IMR-90 (cell line): ENCODE data around the gene SLTM. TPM values are rescaled to one million over a fixed set of nuclear protein-coding genes. Genes with fewer than 3 reads are reported as not detected.

Source experiments
- ATAC-seq: fragments of 200-7000 bp; cut with Tn5 transposase; 2 replicates; pipeline ENCODE4 v1.9.1; 2020; ENCODE audit warnings: low read depth, mild to moderate bottlenecking, moderate library complexity
- BruUV-seq: library from RNA; stranded (reverse); fragments of 400-500 nt; replicated peaks from 2 replicates; lab custom pipeline; 2021; lab: Mats Ljungman, UMichigan
- CTCF ChIA-PET: fragments of 300-600 bp; formaldehyde crosslinking; extraction: SDS; loops from one replicate; lab custom pipeline; 2021; ENCODE audit warnings: antibody characterized with exemption; lab: Yijun Ruan, JAX
- POLR2A ChIA-PET: fragments of 300-600 bp; sonication (Branson Sonifier 250); formaldehyde crosslinking; loops from one replicate; lab custom pipeline; 2022; ENCODE audit warnings: antibody characterized with exemption; ENCODE audit not compliant: unreplicated experiment; lab: Charles Lee
- DNase-seq: peaks from one replicate; pipeline ENCODE4 v3.0.0; 2013
- H2AFZ ChIP-seq: replicated peaks from 2 replicates; pipeline ENCODE3; 2013; ENCODE audit warnings: low read length, mild to moderate bottlenecking; ENCODE audit not compliant: poor library complexity
- H2AK5ac ChIP-seq: 2 replicates; pipeline ENCODE4 v1.6.1; 2013; ENCODE audit warnings: low read depth, low read length, inconsistent platforms
- H2AK9ac ChIP-seq: replicated peaks from 2 replicates; pipeline ENCODE3; 2013; ENCODE audit warnings: mild to moderate bottlenecking, low read depth, low read length, moderate library complexity; ENCODE audit not compliant: poor library complexity
- H2BK120ac ChIP-seq: 2 replicates; pipeline ENCODE4 v1.6.1; 2013; ENCODE audit warnings: low read depth, low read length, inconsistent platforms
- H2BK15ac ChIP-seq: 3 replicates; pipeline ENCODE4 v1.6.1; 2013; ENCODE audit warnings: low read depth, low read length, inconsistent platforms
- H2BK20ac ChIP-seq: 2 replicates; pipeline ENCODE4 v1.6.1; 2013; ENCODE audit warnings: low read depth, mild to moderate bottlenecking, inconsistent platforms, low read length, moderate library complexity
- H2BK5ac ChIP-seq: 2 replicates; pipeline ENCODE4 v1.6.1; 2013; ENCODE audit warnings: mild to moderate bottlenecking, low read depth, low read length, inconsistent platforms; ENCODE audit not compliant: poor library complexity, severe bottlenecking
- H3K14ac ChIP-seq: replicated peaks from 2 replicates; pipeline ENCODE4 v1.6.1; 2013; ENCODE audit warnings: low read depth, low read length, inconsistent platforms
- H3K18ac ChIP-seq: 2 replicates; pipeline ENCODE4 v1.6.1; 2013; ENCODE audit warnings: low read depth, low read length, control low read depth
- H3K23ac ChIP-seq: 2 replicates; pipeline ENCODE4 v1.6.1; 2013; ENCODE audit warnings: low read depth, low read length, inconsistent platforms
- H3K27ac ChIP-seq: 2 replicates; pipeline ENCODE4 v1.5.1; 2013; ENCODE audit warnings: mild to moderate bottlenecking, control low read depth, low read length; ENCODE audit not compliant: insufficient read depth
- H3K27me3 ChIP-seq: 2 replicates; pipeline ENCODE4 v1.6.1; 2013; ENCODE audit warnings: low read length; ENCODE audit not compliant: control insufficient read depth, insufficient read depth
- H3K36me3 ChIP-seq: 2 replicates; pipeline ENCODE4 v1.6.1; 2013; ENCODE audit warnings: low read length, mixed read lengths; ENCODE audit not compliant: control insufficient read depth, insufficient read depth
- H3K4ac ChIP-seq: 2 replicates; pipeline ENCODE4 v1.6.1; 2013; ENCODE audit warnings: low read depth, low read length, inconsistent platforms
- H3K4me1 ChIP-seq: 2 replicates; pipeline ENCODE4 v1.6.1; 2013; ENCODE audit warnings: low read length, mixed read lengths; ENCODE audit not compliant: control insufficient read depth, insufficient read depth
- H3K4me2 ChIP-seq: 2 replicates; pipeline ENCODE4 v1.6.1; 2013; ENCODE audit warnings: low read depth, mild to moderate bottlenecking, control low read depth, low read length, moderate library complexity
- H3K4me3 ChIP-seq: 2 replicates; pipeline ENCODE4 v1.5.1; 2013; ENCODE audit warnings: low read depth, mild to moderate bottlenecking, control low read depth, low read length, moderate library complexity; ENCODE audit not compliant: insufficient read depth
- H3K56ac ChIP-seq: 2 replicates; pipeline ENCODE4 v1.6.1; 2013; ENCODE audit warnings: low read length, inconsistent platforms; ENCODE audit not compliant: insufficient read depth; ENCODE audit errors: extremely low read depth
- H3K79me1 ChIP-seq, 2 experiments: 2 replicates each; pipeline ENCODE4 v1.6.1; 2013; ENCODE audit warnings: low read length in 2 of 2, inconsistent platforms in 1 of 2, low read depth in 1 of 2
- H3K9ac ChIP-seq: 2 replicates; pipeline ENCODE4 v1.6.1; 2013; ENCODE audit warnings: low read depth, low read length, control low read depth
- H3K9me1 ChIP-seq: 2 replicates; pipeline ENCODE4 v1.6.1; 2013; ENCODE audit warnings: low read length, inconsistent platforms; ENCODE audit not compliant: insufficient read depth
- H3K9me3 ChIP-seq: 2 replicates; pipeline ENCODE4 v1.6.1; 2013; ENCODE audit warnings: low read length; ENCODE audit not compliant: control insufficient read depth, insufficient read depth
- H4K20me1 ChIP-seq: 2 replicates; pipeline ENCODE4 v1.6.1; 2013; ENCODE audit warnings: low read length, inconsistent platforms; ENCODE audit not compliant: insufficient read depth
- H4K5ac ChIP-seq: 2 replicates; pipeline ENCODE4 v1.6.1; 2013; ENCODE audit warnings: mild to moderate bottlenecking, low read depth, low read length, control low read depth
- H4K8ac ChIP-seq, 2 experiments: 2 replicates each; pipeline ENCODE4 v1.6.1; 2013; ENCODE audit warnings: low read depth in 2 of 2, low read length in 2 of 2, control low read depth in 1 of 2, inconsistent platforms in 1 of 2
- H4K91ac ChIP-seq: 2 replicates; pipeline ENCODE4 v1.6.1; 2013; ENCODE audit warnings: low read depth, low read length, inconsistent platforms; ENCODE audit not compliant: insufficient read depth
- BHLHE40 ChIP-seq: fragments of 150-350 bp; IDR thresholded peaks from 2 replicates; pipeline ENCODE4 v1.6.1; 2016; ENCODE audit warnings: mild to moderate bottlenecking, low read depth, low read length
- CEBPB ChIP-seq: IDR thresholded peaks from 2 replicates; pipeline ENCODE4 v1.6.1; 2012; ENCODE audit warnings: low read depth, low read length, improper control_type of control experiment
- CHD1 ChIP-seq: IDR thresholded peaks from 2 replicates; pipeline ENCODE4 v1.6.1; 2012; ENCODE audit warnings: low read depth, low read length, improper control_type of control experiment
- FOS ChIP-seq: fragments of 150-350 bp; IDR thresholded peaks from 2 replicates; pipeline ENCODE4 v1.6.1; 2016; ENCODE audit warnings: low read depth, low read length
- MAFK ChIP-seq: IDR thresholded peaks from 2 replicates; pipeline ENCODE4 v1.6.1; 2012; ENCODE audit warnings: low read depth, low read length, improper control_type of control experiment
- MAZ ChIP-seq: IDR thresholded peaks from 2 replicates; pipeline ENCODE4 v1.6.1; 2012; ENCODE audit warnings: low read depth, mild to moderate bottlenecking, low read length, improper control_type of control experiment, moderate library complexity, borderline replicate concordance
- MXI1 ChIP-seq: IDR thresholded peaks from 2 replicates; pipeline ENCODE4 v1.6.1; 2012; ENCODE audit warnings: low read depth, mild to moderate bottlenecking, low read length, moderate library complexity, borderline replicate concordance
- NFE2L2 ChIP-seq: fragments of 150-350 bp; IDR thresholded peaks from 2 replicates; pipeline ENCODE4 v1.6.1; 2016; ENCODE audit warnings: low read depth, mild to moderate bottlenecking, low read length
- POLR2A ChIP-seq: IDR thresholded peaks from 2 replicates; pipeline ENCODE4 v1.6.1; 2012; ENCODE audit warnings: mild to moderate bottlenecking, low read depth, low read length
- RAD21 ChIP-seq: IDR thresholded peaks from 2 replicates; pipeline ENCODE4 v1.6.1; 2012; ENCODE audit warnings: low read length, improper control_type of control experiment
- RCOR1 ChIP-seq: IDR thresholded peaks from 2 replicates; pipeline ENCODE4 v1.6.1; 2012; ENCODE audit warnings: mild to moderate bottlenecking, low read length, improper control_type of control experiment; ENCODE audit not compliant: insufficient replicate concordance
- RFX5 ChIP-seq: IDR thresholded peaks from 2 replicates; pipeline ENCODE4 v1.8.0; 2012; ENCODE audit warnings: low read depth, mild to moderate bottlenecking, low read length, moderate library complexity
- SMC3 ChIP-seq: fragments of 150-350 bp; IDR thresholded peaks from 2 replicates; pipeline ENCODE4 v1.6.1; 2016; ENCODE audit warnings: low read depth, mild to moderate bottlenecking, antibody characterized with exemption, low read length, moderate library complexity
- WGBS, 2 experiments: methylation state at CpG; one replicate each; pipeline versions ENCODE4 v1.1.5 to v1.1.7; 2013; ENCODE audit warnings: missing lambda C conversion rate in 2 of 2; ENCODE audit not compliant: insufficient read length in 1 of 2; ENCODE audit errors: extremely low coverage in 2 of 2; 5-methylcytosine and 5-hydroxymethylcytosine counted together
- dilution Hi-C: fragments of 300-500 bp; cut with HindIII; formaldehyde crosslinking; loops from one replicate; pipeline ENCODE4 v1.14.3; 2018; ENCODE audit warnings: low sequenced_read_pairs; ENCODE audit not compliant: unreplicated experiment
- in situ Hi-C: fragments of 300-500 bp; cut with MboI; formaldehyde crosslinking; loops from 3 replicates; pipeline ENCODE4 v1.14.3; 2019; ENCODE audit warnings: low sequenced_read_pairs, inconsistent platforms, mixed read lengths
- intact Hi-C: fragments of 100-400 bp; cut with micrococcal nuclease; formaldehyde crosslinking; loops from 2 replicates; pipeline ENCODE4 v1.10.0; 2022
- polyA plus RNA-seq, 3 experiments: library from polyadenylated mRNA; depleted of rRNA; stranded (reverse); fragments of >200 nt; gene quantifications; 2 replicates each; pipeline ENCODE4 v1.2.3, GENCODE V29; 2012; ENCODE audit warnings: low replicate concordance in 1 of 3
- total RNA-seq: library from RNA; depleted of rRNA; stranded (reverse); fragments of >200 nt; gene quantifications from 2 replicates; pipeline ENCODE4 v1.2.3, GENCODE V29; 2012
- TF ChIP-seq, protein P1 (sequence below): conservative IDR thresholded peaks from 2 replicates; pipeline ENCODE4 v1.5.1; 2012; ENCODE audit warnings: mild to moderate bottlenecking, low read depth, low read length, improper control_type of control experiment
- TF ChIP-seq, protein P2 (sequence below): fragments of 150-350 bp; IDR thresholded peaks from 2 replicates; pipeline ENCODE4 v1.6.1; 2016; ENCODE audit warnings: low read depth, mild to moderate bottlenecking, low read length, moderate library complexity, borderline replicate concordance
- TF ChIP-seq, protein P3 (sequence below): fragments of 150-350 bp; IDR thresholded peaks from 2 replicates; pipeline ENCODE4 v1.6.1; 2017; ENCODE audit warnings: mild to moderate bottlenecking, antibody characterized with exemption, low read length, low read depth

SLTM gene
- total and polyA plus RNA-seq, 2 of the 4 experiments (the other 2 are of a cell fraction), result 36.0 to 57.6 TPM

DNA sequence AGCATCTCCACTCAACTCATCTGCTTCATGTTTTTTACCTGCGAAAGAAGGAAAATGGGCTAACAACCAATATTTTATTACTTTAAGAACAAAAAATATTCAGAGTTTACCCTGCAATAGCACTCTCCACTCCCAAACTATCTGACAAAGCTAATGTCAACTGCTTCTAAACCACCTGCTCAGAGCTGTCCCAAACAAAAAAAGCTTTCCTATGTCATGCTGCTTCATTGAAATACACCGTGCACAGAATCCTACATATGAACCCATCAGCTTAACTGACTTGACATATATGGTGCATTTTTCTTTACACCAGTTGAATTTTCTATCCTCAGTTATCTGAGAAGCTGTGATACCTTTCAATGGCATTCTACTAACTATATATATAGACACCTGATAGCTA, 16.5 kb downstream of the SLTM start:
- peaks cover 4% of the 10 kb centered on the region; the same call in 1 of the 2 replicates for H3K4me1 ChIP-seq
- no peak overlapping the region for H3K14ac ChIP-seq
- no TSS peak for BruUV-seq
- no peaks in the 10 kb centered on the region for H3K9me3 ChIP-seq
- H3K4me2 ChIP-seq, result no peak overlapping the region
- H2BK15ac ChIP-seq, result no peak overlapping the region
- WGBS, 2 experiments, result 100% methylated on average over 1 of the region's 2 CpGs; no CpG with 5 or more reads in 1 of the 2 experiments
- H2AFZ ChIP-seq, result no peak overlapping the region
- H2BK20ac ChIP-seq, result no peak overlapping the region
- peaks cover 38 to 56% of the 10 kb centered on the region in 2 experiments for H3K79me1 ChIP-seq
- no peak overlapping the region for H4K8ac ChIP-seq
- H4K5ac ChIP-seq, result no peak overlapping the region
- H2AK9ac ChIP-seq, result no peak overlapping the region
- no peak overlapping the region for H3K23ac ChIP-seq
- no peak overlapping the region for H3K9ac ChIP-seq
- H3K27ac ChIP-seq, result no peak overlapping the region
- in situ Hi-C loops, result no loop called here
- no peak overlapping the region for H4K91ac ChIP-seq
- H3K18ac ChIP-seq, result no peak overlapping the region
- no peak overlapping the region for H3K4me3 ChIP-seq
- peaks cover 5% of the 10 kb centered on the region for H3K36me3 ChIP-seq
- ATAC-seq (no peak), DNase-seq (no peak)
- no peak overlapping the region for H3K4ac ChIP-seq
- intact Hi-C loops, result no loop called here
- dilution Hi-C loops, result no loop called here
- no peak overlapping the region for H2AK5ac ChIP-seq
- no peaks in the 10 kb centered on the region for H3K27me3 ChIP-seq
- POLR2A ChIA-PET, result no interaction called here
- H2BK120ac ChIP-seq, result no peak overlapping the region
- peaks cover 5% of the 10 kb centered on the region for H3K9me1 ChIP-seq
- H2BK5ac ChIP-seq, result no peak overlapping the region
- CTCF ChIA-PET, result no interaction called here
- peaks cover 15% of the 10 kb centered on the region for H4K20me1 ChIP-seq
- H3K56ac ChIP-seq, result no peak overlapping the region
- TF ChIP-seq, protein P1, sequence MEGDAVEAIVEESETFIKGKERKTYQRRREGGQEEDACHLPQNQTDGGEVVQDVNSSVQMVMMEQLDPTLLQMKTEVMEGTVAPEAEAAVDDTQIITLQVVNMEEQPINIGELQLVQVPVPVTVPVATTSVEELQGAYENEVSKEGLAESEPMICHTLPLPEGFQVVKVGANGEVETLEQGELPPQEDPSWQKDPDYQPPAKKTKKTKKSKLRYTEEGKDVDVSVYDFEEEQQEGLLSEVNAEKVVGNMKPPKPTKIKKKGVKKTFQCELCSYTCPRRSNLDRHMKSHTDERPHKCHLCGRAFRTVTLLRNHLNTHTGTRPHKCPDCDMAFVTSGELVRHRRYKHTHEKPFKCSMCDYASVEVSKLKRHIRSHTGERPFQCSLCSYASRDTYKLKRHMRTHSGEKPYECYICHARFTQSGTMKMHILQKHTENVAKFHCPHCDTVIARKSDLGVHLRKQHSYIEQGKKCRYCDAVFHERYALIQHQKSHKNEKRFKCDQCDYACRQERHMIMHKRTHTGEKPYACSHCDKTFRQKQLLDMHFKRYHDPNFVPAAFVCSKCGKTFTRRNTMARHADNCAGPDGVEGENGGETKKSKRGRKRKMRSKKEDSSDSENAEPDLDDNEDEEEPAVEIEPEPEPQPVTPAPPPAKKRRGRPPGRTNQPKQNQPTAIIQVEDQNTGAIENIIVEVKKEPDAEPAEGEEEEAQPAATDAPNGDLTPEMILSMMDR, result no peak
- no peak for TF ChIP-seq MXI1
- TF ChIP-seq FOS, result no peak
- no peak for TF ChIP-seq RFX5
- TF ChIP-seq RCOR1, result no peak
- TF ChIP-seq, protein P2, sequence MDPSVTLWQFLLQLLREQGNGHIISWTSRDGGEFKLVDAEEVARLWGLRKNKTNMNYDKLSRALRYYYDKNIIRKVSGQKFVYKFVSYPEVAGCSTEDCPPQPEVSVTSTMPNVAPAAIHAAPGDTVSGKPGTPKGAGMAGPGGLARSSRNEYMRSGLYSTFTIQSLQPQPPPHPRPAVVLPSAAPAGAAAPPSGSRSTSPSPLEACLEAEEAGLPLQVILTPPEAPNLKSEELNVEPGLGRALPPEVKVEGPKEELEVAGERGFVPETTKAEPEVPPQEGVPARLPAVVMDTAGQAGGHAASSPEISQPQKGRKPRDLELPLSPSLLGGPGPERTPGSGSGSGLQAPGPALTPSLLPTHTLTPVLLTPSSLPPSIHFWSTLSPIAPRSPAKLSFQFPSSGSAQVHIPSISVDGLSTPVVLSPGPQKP, result no peak
- TF ChIP-seq, protein P3, sequence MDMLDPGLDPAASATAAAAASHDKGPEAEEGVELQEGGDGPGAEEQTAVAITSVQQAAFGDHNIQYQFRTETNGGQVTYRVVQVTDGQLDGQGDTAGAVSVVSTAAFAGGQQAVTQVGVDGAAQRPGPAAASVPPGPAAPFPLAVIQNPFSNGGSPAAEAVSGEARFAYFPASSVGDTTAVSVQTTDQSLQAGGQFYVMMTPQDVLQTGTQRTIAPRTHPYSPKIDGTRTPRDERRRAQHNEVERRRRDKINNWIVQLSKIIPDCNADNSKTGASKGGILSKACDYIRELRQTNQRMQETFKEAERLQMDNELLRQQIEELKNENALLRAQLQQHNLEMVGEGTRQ, result no peak
- TF ChIP-seq MAZ, result no peak
- no peak for TF ChIP-seq NFE2L2
- no peak for TF ChIP-seq BHLHE40
- no peak for TF ChIP-seq RAD21
- no peak for TF ChIP-seq MAFK
- no peak for TF ChIP-seq POLR2A
- no peak for TF ChIP-seq CHD1
- no peak for TF ChIP-seq CEBPB
- no peak for TF ChIP-seq SMC3
